GM18517 (cell line): ENCODE measurements around the gene SLC25A11.
"Not testable (repeated sequence)": the region's sequence is repeated elsewhere in the genome, so short reads cannot be mapped to it uniquely, and the experiment has no call there.

Experiments
- ATAC-seq: cut with Tn5 transposase; IDR thresholded peaks from one replicate; pipeline ENCODE4 v1.9.1; 2021; ENCODE audit warnings: mild to moderate bottlenecking, moderate library complexity; ENCODE audit not compliant: unreplicated experiment

Gene SLC25A11

DNA sequence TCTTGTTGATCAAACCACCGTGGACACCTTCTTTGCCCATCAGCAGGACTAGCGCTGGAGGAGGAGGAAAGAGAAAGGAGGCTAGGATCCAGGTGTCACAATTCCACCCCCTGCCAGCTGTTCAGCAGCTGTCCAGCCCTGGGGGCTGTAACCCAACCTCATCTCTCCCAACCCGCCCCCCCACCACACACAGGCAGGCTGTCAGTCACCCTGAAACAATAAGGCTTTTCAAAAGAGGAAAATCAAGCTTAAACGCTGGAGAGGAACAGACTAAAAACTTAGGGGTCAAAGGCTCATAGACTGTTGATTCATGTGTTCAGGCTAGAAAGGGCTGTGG lies 6.1 kb upstream of the SLC25A11 start:
- no peak for ATAC-seq

DNA sequence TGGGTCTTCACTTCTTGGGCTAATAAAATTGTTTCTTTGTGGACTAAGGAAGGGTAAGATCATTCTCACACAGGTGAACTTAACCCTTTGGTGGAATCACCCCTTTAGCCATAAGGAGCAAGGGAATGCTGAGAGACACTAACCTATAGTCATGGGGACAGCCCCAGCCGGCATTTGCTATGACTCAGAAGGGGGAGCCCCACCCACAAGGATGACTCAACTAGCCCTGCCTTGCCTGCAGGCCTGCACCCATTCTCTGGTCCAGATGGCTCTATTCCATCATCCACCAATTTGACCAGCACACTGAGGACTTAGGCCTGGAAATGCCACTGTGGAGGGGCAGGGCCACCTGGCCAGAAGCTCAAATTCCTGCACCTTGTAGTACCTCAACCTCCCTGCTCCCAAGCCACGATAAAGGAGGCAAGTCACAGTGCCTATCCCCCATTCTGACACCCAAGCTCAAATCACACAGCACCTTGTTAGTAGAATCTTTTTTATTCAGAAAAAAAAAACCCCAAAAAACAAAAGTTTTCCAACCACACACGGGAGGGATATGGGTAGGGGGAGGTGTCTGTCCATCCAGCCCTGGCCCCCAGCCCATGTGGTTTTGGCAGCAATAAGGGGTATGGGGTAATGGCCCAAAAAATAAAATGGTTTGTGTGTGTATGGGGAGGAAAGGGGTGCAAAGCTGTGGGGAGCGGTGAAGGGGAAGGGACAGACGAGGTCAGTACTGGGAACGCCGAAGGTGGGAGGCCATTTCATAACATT lies 5.5 kb upstream of the SLC25A11 start:
- no peak for ATAC-seq

DNA sequence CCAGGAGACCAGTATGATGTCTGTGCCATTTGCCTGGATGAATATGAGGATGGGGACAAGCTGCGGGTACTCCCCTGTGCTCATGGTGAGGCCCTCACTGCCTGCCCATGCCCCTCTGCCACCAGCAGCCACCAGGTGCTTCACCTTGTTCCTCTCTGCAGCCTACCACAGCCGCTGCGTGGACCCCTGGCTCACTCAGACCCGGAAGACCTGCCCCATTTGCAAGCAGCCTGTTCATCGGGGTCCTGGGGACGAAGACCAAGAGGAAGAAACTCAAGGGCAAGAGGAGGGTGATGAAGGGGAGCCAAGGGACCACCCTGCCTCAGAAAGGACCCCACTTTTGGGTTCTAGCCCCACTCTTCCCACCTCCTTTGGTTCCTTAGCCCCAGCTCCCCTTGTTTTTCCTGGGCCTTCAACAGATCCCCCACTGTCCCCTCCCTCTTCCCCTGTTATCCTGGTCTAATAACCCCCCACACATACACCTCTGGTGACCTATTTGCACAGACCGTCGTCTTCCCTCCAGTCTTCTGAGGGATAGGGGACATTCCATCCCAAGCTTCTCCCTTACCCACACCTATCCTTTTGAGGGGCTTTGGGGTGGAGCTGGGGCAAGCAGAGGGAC lies 4.8 kb upstream of the SLC25A11 start:
- ATAC-seq = no peak

DNA sequence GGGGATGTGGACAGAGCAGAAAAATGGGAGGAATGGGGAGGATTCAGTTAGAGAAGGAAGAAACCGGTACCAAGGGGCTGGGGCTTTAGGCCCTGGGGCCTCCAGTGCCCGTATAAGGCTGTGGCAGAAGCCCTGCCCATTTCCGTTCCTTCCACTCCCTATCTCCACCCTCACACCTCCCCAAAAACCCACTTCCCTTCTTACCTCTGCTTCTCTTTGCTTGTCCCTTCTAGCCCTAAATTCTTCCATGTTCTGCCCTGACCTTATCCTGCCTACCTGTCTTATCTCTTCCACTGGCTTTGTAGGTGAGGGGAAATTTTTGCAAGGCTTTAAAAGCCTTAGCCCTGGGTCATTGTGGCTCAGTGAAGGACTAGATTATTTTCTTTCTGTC lies 4.3 kb upstream of the SLC25A11 start:
- no peak for ATAC-seq

DNA sequence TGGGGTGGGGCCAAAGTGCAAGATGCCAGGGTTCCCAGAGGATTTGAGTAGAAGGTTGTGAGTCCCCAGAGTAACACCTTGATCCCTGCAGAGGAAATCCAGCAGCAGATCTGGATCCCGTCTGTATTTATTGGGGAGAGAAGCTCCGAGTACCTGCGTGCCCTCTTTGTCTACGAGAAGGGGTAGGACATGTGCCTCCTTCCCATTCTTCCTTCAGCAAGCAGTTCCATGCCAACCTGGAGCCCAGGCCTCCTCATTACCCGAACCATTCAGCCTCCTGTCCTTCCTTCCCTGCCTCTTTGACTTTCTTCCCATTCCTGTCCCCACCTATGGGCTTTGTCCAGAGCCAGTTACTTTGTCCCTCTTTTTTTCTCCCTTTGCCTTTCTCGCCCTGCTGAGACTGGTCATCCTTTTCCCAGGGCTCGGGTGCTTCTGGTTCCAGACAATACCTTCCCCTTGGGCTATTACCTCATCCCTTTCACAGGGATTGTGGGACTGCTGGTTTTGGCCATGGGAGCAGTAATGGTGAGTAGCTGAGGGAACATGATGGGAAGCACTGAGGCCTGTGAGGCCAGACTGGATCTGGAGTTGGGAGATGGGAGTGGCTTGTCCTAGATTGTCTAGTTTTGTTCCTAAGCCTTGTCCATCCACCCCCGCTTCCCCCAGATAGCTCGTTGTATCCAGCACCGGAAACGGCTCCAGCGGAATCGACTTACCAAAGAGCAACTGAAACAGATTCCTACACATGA lies 3.1 kb upstream of the SLC25A11 start:
- no peak for ATAC-seq

DNA sequence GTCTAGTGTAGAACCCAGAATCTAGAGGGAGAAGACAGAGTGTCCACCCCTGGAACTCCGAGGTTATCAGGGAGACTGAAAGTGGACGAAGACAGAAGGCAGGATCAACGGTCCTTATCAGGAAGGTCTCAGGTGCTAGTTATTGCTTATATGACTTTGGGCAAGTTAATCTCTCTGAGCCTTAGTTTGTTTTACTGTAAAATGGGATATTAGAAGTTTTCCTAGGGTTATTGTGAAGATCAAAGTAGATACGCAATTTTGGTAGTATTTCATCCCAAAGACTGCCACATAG lies 1.4 kb upstream of the SLC25A11 start:
- ATAC-seq = no peak

DNA sequence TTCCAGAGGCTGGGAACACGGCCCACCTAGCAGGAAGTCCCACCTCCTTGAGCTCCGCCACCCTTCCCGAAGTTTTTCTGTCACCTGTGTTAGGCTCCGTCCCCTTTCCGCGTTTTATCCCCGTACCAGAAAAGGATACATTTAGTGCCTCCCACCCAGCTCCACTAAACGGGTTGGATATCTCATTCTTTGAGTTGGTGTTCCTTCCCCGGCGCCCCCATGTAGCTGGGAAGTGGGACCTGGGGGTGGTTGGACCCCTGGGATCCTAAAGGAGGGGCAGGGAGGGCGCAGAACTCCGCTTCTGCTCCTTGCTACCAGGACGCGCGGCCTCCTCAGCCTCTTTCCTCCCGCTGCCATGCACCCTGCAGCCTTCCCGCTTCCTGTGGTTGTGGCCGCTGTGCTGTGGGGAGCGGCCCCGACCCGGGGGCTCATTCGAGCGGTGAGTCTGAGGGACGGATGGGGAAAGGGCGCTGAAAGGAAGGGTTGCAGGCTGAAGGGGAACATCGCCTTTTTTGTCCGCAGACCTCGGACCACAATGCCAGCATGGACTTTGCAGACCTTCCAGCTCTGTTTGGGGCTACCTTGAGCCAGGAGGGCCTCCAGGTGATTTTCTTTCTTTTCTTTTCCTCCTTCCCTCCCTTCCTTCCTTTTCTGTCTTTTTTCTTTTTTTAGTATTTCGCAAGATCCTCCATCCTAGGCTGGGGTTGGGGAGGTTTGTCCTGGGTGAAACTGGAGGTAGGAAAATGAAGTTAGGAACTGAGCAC lies 891 bp upstream of the SLC25A11 start:
- ATAC-seq = no peak

DNA sequence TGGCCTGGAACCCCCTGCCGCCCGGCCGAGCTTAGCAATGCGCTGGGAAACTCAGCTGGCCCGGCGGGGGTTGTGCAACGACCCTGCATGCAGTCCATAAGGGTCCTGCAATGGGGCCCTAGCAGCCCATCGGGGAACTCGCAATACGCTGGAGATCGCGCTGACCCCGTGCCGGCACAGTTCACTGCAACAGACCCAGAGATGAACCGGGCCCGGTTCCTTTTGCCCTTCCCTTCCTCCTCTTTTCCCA lies 375 bp downstream of the SLC25A11 start:
- ATAC-seq = peak; percentile 19

DNA sequence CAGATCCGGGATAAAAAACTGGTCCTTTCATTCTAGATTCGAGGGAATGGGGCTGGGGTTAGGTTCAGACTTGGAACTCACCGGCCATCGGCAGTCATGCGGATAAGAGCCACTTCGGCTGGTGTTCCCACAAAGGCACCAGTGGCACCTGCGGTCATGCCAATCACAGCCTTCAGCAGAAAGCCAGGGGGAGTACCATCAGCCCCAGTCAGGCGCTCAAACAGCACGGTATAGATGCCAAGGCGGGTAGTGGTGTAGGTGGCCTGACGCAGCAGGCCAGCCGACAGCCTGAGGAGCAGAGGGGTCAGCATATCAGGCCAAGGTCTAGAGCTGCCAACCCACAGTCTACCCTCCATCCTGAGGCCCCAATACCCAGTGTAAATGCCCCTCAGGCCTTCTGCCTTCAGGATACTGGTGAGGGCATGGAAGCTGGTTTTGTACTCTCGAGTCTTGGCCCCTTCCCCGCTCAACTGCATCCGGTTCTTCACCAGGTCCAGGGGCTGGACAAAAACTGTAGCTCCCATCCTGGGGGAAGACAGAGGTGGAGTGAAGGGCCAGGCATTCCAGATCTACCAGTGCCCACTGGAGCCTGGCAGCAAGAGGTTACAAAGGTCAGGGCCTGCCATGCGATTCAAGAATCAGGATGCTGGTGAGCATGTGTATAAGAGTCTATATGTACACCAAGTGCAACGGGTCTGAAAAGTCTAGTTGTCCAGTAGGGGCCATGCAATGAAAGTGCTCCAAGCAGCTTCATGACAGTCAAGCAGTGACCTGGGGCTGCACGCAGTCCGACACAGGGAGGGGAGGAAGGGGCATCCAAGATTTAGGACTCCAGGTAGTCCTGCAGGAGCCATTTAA lies 929 bp downstream of the SLC25A11 start:
- no peak for ATAC-seq

DNA sequence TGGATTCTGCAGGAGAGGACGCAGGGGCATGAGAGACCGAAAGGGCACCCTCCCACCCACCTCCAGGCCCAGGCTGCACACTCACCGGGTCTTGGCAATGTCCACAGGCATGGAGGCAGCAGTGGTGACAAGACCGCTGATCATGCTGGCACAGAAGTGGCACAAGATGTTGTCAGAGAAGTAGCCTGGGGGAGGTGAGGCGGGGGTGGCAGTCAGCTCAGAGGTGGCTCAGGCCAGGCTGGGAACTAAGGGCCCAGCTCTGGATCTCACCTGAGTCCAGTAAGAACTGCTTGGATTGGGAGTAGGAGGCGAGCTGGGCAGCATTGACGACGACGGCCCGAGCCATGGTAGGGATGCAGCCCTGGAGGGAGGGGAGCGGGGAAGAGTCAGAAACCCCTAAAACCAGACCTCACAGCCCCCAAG lies 1.8 kb downstream of the SLC25A11 start:
- no peak for ATAC-seq

DNA sequence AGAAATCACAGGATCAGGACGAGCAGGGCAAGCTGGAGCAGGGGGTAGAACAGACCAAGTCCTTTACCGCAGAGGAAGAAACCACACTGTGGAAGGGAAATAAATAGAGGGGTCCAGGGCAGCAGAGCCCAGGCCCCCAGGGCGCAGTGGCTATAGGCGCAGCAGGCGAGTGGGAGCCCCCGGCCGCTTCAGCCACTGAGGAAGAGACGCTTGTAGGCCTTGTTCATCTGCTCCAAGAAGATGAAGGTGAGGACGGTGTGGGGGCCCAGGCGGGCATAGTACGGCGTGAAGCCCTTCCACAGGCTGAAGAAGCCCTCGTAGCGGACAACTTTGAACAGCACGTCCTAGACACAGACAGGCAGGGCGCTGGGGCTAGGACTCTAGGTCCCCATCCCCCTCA lies 2.3 kb downstream of the SLC25A11 start:
- ATAC-seq = no peak

DNA sequence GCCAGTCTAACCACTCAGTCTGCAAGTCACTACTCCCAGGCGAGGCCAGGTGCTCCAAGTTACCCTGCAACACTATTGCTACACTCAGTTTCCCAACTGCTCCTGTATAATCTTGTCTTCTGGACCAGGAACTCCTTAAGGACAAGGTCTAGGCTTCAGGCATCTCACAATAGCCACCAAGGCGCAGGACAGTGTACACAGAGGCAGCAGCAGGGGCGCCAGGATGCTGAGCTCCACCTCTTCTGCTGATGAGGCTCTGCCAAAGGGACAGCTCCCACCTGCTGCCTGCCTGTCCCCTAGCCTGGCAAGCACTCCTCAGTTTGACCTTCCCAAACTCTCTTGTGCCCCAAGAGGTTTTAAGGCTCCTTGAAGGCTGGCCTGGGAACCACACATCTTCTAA lies 3.4 kb downstream of the SLC25A11 start:
- ATAC-seq = no peak

DNA sequence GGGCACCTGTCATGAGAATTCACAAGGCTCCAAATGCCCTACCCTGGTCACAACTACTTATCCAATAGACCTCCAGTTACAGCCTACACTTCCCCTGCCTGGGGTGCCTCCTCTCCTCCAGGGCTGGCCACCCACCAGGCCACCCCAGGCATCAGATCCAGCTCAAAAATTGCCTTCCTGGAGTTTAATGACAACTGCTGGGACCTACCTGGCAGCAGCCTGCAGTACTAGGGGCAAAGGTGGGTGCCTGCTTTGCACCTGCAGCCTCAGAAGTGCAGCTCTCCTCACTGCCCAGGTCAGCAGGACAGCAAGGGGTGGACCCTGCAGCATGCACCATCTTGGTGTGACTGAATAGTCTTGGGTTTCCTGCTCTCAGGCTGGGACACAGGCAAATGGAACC lies 4.2 kb downstream of the SLC25A11 start:
- ATAC-seq = no peak

DNA sequence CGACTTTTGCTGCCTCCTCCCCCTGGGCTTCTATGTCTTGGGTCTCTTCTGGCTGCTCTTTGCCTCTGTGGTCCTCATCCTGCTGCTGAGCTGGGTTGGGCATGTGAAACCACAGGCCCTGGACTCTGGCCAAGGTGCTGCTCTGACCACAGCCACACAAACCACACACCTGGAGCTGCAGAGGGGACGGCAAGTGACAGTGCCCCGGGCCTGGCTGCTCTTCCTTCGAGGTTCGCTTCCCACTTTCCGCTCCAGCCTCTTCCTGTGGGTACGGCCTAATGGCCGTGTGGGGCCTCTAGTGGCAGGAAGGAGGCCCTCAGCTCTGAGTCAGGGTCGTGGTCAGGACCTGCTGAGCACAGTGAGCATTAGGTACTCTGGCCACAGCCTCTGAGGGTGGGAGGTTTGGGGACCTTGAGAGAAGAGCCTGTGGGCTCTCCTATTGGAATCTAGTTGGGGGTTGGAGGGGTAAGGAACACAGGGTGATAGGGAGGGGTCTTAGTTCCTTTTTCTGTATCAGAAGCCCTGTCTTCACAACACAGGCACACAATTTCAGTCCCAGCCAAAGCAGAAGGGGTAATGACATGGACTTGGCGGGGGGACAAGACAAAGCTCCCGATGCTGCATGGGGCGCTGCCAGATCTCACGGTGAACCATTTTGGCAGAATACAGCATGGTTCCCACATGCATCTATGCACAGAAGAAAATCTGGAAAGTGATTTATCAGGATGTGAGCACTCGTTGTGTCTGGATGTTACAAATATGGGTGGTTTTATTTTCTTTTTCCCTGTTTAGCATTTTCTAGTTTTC lies 5.5 kb downstream of the SLC25A11 start:
- ATAC-seq = no peak

DNA sequence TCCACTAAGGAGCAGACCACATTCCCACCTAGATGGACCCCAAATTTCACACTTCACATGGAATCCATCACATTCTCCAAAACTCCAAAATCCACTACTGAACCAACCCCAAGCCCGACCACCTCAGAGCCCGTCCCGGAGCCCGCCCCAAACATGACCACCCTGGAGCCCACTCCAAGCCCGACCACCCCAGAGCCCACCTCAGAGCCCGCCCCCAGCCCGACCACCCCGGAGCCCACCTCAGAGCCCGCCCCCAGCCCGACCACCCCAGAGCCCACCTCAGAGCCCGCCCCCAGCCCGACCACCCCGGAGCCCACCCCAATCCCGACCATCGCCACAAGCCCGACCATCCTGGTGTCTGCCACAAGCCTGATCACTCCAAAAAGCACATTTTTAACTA lies 6.2 kb downstream of the SLC25A11 start:
- ATAC-seq = no peak

DNA sequence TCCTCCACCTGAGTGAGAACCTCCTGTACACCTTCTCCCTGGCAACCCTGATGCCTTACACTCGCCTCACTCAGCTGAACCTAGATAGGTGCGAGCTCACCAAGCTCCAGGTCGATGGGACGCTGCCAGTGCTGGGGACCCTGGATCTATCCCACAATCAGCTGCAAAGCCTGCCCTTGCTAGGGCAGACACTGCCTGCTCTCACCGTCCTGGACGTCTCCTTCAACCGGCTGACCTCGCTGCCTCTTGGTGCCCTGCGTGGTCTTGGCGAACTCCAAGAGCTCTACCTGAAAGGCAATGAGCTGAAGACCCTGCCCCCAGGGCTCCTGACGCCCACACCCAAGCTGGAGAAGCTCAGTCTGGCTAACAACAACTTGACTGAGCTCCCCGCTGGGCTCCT lies 7.1 kb downstream of the SLC25A11 start:
- ATAC-seq = no peak

DNA sequence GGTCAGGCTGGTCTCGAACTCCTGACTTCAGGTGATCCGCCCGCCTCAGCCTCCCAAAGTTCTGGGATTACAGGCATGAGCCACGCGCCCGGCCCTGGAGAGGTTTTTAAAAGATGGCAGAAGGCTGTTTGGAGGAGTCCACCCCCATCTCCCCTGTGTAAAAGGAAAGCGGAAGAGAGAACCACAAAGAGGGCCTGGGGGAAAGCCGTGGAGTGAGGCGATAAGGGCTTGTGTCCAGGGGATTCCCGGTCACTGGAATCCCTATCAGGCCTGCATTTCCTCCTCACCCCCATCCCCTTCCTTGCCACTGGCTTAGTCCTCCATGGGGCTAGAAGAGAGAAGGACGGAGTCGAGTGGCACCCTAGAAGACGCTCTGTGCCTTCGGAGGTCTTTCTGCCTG lies 7.9 kb downstream of the SLC25A11 start, which contains the start of gene GP1BA:
GP1BA (plus strand) TSS at position 315 of the 400 bp plus-strand sequence. CDS start 328 bp downstream, outside the sequence.
- no peak for ATAC-seq

DNA sequence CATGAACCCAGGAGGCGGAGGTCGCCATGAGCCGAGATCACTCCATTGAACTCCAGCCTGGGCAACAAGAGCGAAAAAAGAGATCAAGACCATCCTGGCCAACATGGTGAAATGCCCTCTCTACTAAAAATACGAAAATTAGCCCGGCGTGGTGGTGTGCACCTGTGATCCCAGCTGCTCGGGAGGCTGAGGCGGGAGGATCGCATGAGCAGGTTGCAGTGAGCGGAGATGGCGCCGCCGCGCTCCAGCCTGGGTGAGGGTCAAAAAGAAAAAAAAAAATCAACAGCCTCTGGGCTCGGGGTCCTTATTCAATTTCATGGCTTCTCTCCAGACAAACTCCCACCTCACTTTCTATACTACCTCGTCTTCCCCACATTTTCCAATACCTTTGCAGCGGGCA lies 11.0 kb downstream of the SLC25A11 start:
- ATAC-seq = no peak

DNA sequence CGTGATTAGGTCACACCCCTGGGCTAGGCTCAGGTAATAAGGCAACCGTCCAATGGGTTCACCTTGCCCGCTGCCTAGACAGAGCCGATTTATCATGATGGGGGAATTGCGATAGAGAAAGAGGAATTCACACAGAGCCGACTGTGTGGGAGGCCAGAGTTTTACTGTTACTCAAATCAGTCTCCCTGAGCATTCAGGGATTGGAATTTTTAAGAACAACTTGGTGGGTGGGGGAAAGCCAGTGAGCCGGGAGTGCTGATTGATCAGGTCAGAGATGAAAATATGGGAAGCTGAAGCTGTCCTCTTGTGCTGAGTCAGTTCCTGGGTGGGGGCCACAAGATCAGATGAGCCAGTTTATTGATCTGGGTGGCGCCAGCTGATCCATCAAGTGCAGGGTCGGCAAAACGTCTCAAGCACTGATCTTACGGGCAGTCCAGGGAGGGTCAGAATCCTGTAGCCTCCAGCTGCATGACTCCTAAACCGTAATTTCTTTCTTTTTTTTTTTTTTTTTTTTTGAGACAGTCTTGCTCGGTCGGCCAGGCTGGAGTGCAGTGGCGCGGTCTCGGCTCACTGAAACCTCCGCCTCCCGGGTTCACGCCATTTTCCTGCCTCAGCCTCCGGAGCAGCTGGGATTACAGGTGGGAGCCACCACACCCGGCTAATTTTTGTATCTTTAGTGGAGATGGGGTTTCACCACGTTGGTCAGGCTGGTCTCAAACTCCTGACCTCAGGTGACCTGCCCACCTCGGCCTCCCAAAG lies 13.1 kb downstream of the SLC25A11 start:
- not testable (repeated sequence) for ATAC-seq
